NCI-H1048 (cell line): Measurements from ENCODE around the gene KRTAP5-4.
"Not testable (repeated sequence)": the region's sequence is repeated elsewhere in the genome, so short reads cannot be mapped to it uniquely, and the experiment has no call there.

Source experiments
- DNase-seq: peaks from one replicate; lab custom pipeline; 2025; lab: John Stamatoyannopoulos, UW

Gene KRTAP5-4, protein sequence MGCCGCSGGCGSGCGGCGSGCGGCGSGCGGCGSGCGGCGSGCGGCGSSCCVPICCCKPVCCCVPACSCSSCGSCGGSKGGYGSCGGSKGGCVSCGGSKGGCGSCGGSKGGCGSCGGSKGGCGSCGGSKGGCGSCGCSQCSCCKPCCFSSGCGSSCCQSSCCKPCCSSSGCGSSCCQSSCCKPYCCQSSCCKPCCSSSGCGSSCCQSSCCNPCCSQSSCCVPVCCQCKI

GRCh38 chr11:1622086-1622485, at the start of gene KRTAP5-4:
TSS of gene KRTAP5-4 (minus strand) at chr11:1622138. CDS start at chr11:1622093, 45 bp downstream.
- no peak for DNase-seq

- DNase-seq, result no peak
Measured at GRCh38 chr11:1671658-1672057, 49.7 kb upstream of the KRTAP5-4 start.

GRCh38 chr11:1670905-1671371, 49.0 kb upstream of the KRTAP5-4 start:
- DNase-seq, result no peak

- not testable (repeated sequence) for DNase-seq
Measured at GRCh38 chr11:1670457-1670856, 48.5 kb upstream of the KRTAP5-4 start.

DNA sequence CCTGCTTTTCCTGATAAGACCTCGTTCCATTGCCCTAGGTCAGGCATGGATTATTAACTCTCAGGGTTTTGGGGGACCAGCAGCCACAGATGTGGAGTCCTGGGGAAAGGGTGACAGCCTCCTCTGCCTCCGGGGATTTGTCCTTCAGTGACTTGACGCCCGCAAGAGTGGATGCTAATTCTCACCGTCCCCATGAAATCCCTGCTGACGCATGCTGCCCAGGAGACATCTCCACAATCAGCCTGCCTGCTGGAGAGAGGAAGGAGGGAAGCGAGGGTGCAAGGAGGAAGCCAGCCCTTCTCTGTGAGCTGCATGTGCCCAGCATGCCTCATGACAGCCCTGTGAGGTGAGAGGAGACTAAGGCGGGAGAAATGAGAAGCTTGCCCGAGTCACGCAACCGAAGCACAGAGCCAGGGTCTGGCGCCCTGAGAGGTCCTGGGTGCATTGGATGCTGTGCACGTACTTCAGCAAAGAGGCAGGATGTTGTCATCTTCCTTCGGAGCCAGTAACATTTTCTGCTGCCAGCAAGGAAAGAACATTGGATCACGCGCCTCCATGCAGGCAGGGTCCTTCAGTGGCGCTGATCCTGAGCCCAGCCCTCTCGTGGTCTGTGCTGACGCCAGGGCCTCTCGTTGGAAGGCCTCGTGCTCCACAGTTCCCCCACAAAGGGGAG, 47.7 kb upstream of the KRTAP5-4 start:
- DNase-seq, result no peak

DNA sequence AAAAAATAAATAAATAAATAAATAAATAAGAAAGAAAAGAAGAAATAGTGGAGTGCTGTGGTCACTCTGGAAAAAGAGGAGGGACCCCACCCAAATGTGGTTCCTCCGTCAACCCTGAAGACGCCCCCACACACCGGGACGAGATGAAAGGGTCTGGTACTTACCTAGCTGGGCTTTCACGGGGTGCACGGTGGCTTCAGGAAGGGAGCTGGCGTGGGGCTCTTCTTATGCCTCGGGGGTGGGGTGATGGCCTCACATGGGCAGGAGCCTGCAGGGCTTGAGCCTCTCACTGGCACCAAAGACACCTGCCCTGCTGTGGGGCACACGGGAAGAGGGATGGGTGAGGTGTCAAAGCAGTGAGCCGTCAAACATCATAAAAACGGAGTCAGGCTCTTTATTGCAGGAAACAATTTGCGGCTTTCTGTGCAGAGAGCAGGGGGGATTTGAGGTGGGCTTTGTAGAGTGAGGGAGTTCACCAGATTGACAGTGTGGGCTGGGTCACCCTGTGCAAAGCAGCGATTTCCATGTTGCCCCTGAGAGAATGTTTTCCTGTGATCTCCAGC, 47.1 kb upstream of the KRTAP5-4 start:
- no peak for DNase-seq

- DNase-seq, result no peak
Measured at GRCh38 chr11:1667906-1668305, 46.0 kb upstream of the KRTAP5-4 start.

GRCh38 chr11:1667121-1667850, 45.3 kb upstream of the KRTAP5-4 start:
- no peak for DNase-seq

DNA sequence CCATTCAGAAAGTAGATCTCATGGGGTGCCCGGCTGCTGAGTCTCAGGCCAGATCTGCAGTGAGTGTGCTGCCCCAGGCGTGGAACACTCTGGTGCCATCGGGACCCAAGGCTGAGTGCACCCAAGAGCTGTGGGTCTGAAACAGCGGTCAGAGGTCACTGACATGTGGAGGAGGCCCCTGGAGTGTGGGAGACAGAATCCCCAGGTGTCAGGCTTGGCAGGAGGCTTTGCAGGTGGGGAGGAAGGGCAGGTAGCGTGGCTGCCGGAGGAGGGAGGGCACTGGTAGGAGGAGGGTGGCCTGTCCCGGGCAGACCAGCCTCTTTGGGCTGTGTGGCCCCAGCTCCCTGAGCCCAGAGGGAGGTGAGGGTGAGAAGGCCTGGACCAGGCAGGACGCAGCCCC, 43.4 kb upstream of the KRTAP5-4 start:
- DNase-seq, result no peak

DNA sequence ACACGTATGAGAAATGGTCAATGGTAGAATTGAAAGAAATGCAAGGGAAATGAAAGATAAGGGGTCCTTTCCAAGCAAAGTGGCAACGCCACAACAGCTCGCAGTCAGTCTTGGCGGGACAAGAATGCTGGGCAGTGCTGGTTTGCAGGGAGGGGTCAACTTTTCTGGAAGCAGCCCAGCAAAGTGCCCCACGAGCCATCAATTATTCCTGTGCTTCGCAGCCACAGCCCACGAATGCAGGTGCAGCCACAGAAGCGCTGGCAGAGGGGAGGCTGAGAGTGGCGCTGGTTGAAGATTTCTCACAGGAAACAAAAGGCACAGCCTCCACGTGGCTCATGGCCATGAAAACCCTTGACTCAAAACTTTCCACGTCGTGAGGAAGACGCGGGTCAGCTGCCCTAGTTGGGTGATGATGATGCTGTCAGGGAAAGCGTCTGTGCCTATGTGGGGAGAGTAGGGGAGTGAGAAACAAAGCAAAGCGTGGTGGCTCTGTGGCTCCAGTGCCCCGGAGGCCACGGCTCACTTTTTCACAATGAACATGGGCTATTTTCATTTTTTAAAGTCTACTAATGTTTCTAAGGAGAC, 40.9 kb upstream of the KRTAP5-4 start:
- DNase-seq, result not testable (repeated sequence)

DNA sequence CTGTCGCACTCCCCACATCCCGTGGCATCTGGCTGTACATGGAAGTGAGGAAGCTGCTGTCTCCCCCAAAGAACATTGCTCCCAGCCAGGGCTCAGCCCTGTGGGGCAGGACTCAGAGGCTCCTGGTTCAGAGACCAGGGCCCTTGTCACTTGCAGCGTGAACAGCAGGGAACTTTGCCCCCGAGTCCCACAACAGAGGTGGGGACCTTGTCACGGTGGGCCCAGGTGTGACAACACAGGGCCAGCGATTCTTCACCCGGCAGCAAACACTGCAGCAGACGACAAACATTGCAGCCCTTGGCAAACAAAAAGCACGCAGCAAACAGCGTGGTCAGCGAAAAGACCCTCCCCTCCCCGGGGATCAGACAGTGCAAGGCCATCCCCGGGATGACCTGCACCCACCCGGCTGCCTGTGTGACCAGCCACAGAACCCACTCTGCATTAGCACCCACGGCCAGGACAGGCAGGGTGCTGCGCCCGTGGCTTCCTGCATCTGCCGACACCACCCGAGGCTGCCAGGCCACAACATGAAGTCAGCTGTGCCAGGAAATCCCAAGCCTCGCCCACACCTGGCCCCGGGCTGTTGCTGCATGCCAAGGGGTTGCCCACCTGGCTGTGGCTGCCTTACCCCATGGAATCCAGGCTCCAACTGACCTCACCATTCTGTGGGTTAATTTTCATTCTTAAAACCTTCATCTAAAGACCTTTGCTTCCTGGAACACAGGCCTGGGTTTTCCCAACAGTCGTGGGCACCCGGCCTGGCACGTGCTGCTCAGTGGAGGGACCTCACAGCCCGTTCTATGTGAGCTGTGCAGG, 39.7 kb upstream of the KRTAP5-4 start:
- not testable (repeated sequence) for DNase-seq

DNA sequence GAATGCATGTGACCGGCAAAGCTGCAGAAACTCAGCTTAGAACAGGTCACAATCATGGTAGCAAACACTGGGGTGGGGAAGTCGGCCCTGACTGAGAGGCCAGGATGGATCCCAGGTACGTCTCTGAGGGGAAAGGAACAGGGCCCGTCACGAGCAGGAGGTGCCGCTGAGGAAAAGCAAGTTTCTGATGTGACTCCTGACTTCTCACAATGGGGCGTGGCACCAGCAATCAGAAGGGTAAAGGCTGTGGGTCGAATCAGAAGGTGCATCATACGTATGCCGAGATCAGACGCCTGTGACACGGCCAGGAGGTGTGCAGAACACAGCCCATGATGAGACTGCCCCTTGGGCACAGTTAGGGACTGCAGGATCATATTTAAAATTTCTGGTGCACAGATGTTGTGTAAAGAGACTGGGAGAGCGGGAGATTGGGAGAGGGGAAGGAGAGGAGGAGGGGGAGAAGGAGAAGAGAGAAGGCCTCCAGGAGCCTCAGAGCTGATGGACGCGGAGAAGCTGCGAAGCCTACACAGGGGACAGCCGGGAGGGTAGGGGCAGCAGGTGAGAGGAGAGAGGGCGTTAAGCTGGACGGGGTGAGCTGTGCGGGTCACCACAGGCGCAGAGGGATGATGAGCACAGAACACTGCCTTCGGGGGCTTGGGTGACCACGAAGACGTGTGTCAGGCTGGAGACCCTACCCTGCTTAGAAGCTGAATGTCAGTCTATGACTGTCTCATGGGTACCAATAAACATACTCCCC, 38.4 kb upstream of the KRTAP5-4 start:
- DNase-seq, result no peak

GRCh38 chr11:1659506-1659905, 37.6 kb upstream of the KRTAP5-4 start:
- DNase-seq, result no peak

DNA sequence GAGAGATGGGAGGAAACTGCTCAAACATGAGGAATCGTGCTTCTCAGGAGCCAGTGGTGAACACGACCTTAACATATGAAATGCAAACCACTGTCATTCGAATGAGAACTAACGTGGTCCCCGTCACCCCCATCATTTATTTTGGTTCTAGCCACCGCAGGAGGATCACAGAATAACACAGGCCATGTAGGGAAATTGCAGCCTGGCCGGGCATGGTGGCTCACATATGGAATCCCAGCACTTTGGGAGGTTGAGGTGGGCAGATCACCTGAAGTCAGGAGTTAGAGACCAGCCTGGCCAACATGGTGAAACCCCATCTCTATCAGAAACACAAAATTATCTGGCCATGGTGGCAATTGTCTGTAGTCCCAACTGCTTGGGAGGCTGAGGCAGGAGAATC, 34.7 kb upstream of the KRTAP5-4 start:
- DNase-seq, result no peak

- no peak for DNase-seq
Measured at GRCh38 chr11:1656061-1656441, 34.1 kb upstream of the KRTAP5-4 start.

- no peak for DNase-seq
Measured at GRCh38 chr11:1655168-1656060, 33.5 kb upstream of the KRTAP5-4 start.

GRCh38 chr11:1654388-1655167, 32.6 kb upstream of the KRTAP5-4 start:
- DNase-seq, result no peak

DNA sequence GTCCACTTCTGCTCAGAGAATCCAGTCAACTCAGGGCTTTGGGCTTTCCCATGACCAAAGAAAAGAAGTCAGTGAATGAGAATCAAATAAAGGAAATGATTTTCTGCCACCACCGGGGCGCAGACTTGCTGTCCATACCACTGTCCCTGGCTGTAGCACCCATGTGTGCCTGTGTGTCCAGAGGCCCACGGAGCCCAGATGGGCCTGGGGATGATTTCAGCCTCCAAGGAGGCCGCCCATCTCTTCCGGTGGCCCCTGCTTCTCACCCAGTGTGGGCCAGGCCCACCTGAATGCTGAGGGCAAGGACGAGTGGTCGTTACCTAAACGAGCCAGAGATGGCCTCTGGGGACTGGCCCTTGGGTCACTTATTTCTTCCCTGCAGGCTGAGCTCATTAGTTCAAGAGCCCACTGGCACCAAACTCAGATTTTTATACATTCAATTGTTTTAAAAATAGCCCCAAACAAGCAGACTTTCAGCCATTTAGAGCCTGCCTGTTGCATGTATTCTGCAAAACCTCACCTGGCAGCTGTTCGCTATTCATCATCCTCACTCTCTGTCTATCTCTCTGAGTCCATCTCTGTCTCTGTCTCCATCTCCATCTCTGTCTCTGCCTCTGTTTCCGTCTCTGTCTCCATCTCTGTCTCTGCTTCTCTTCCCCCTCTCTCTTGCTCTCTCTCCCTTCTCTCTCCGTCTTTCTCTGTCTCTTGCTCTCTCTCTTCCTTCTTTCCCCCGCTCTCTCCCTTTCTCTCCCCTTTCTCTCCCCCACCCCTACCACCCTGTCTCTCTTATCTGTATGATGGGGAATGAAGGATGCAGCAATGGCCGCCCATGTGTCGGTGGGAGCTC, 31.8 kb upstream of the KRTAP5-4 start:
- DNase-seq, result no peak
